Stimulated activated effector memory CD8-positive, alpha-beta T cell treated with anti-CD3 and anti-CD28 coated beads, Interleukin-12 subunit alpha, Interleukin-12 subunit beta, amount 100 ng/mL, for 72 hours (primary cell): Measurements from ENCODE around the gene ADNP.

Experiments used
- ATAC-seq: fragments of 150-1000 bp; cut with Tn5 transposase; 2 replicates; pipeline ENCODE4 v1.10.0; 2021
- DNase-seq, 2 donors: peaks; one replicate each; pipeline ENCODE4 v3.0.0; 2021 to 2022; ENCODE audit warnings: low spot score in 2 of 2
- H3K27ac Mint-ChIP-seq: one replicate; pipeline ENCODE4 v1.8.0; 2022; ENCODE audit warnings: mild to moderate bottlenecking, mixed read lengths
- H3K36me3 Mint-ChIP-seq: one replicate; pipeline ENCODE4 v1.8.0; 2022; ENCODE audit warnings: mild to moderate bottlenecking, mixed read lengths
- H3K4me1 Mint-ChIP-seq: one replicate; pipeline ENCODE4 v1.8.0; 2022; ENCODE audit warnings: mixed read lengths
- H3K4me3 Mint-ChIP-seq: one replicate; pipeline ENCODE4 v1.8.0; 2022; ENCODE audit warnings: mild to moderate bottlenecking, mixed read lengths
- H3K9me3 Mint-ChIP-seq: one replicate; pipeline ENCODE4 v1.8.0; 2022; ENCODE audit warnings: mixed read lengths

ADNP gene

GRCh38 chr20:50953821-50954220 lies 22.6 kb upstream of the ADNP start:
- Mint-ChIP-seq H3K4me1 (peaks cover 29% of the 10 kb centered on the region), H3K27ac (no peak overlapping the region), H3K9me3 (no peaks in the 10 kb centered on the region), H3K36me3 (peaks cover 97% of the 10 kb centered on the region), H3K4me3 (no peak overlapping the region)
- ATAC-seq = peak; percentile 27
- peak in 1 of 2 donors; percentile 2 for DNase-seq

- H3K4me1 Mint-ChIP-seq = peaks cover 27% of the 10 kb centered on the region
- no peak overlapping the region for H3K27ac Mint-ChIP-seq
- peaks cover 100% of the 10 kb centered on the region for H3K36me3 Mint-ChIP-seq
- DNase-seq (no peak), ATAC-seq (peak; percentile 42)
- no peak overlapping the region for H3K4me3 Mint-ChIP-seq
- no peaks in the 10 kb centered on the region for H3K9me3 Mint-ChIP-seq
Observed at GRCh38 chr20:50953196-50953595, 22.0 kb upstream of the ADNP start.

GRCh38 chr20:50948132-50948785 lies 17.0 kb upstream of the ADNP start:
- peak overlapping the region; percentile 78 for H3K27ac Mint-ChIP-seq
- DNase-seq (peak in 1 of 2 donors; percentile 8), ATAC-seq (no peak)
- H3K4me1 Mint-ChIP-seq = no peaks in the 10 kb centered on the region
- H3K4me3 Mint-ChIP-seq = no peak overlapping the region
- no peaks in the 10 kb centered on the region for H3K9me3 Mint-ChIP-seq
- H3K36me3 Mint-ChIP-seq = peaks cover 100% of the 10 kb centered on the region

- Mint-ChIP-seq H3K27ac (no peak overlapping the region), H3K4me1 (no peaks in the 10 kb centered on the region), H3K4me3 (no peak overlapping the region), H3K36me3 (peaks cover 100% of the 10 kb centered on the region), H3K9me3 (no peaks in the 10 kb centered on the region)
- ATAC-seq = no peak
- no peak for DNase-seq
Observed at GRCh38 chr20:50943069-50943468, 11.8 kb upstream of the ADNP start.

GRCh38 chr20:50933589-50933988 lies 2.4 kb upstream of the ADNP start:
- no peak overlapping the region for H3K4me3 Mint-ChIP-seq
- H3K4me1 Mint-ChIP-seq = peaks cover 15% of the 10 kb centered on the region
- H3K27ac Mint-ChIP-seq = no peak overlapping the region

GRCh38 chr20:50932691-50933280 lies 1.5 kb upstream of the ADNP start:
- DNase-seq (no peak), ATAC-seq (no peak)
- peak overlapping the region; percentile 94 for H3K27ac Mint-ChIP-seq
- H3K4me1 Mint-ChIP-seq = peaks cover 20% of the 10 kb centered on the region
- H3K4me3 Mint-ChIP-seq = peak overlapping the region; percentile 90
- H3K9me3 Mint-ChIP-seq = no peaks in the 10 kb centered on the region
- H3K36me3 Mint-ChIP-seq = peaks cover 95% of the 10 kb centered on the region

More at GRCh38 chr20:50933589-50933988, 2.4 kb upstream of the ADNP start:
- Mint-ChIP-seq H3K9me3 (no peaks in the 10 kb centered on the region), H3K36me3 (peaks cover 95% of the 10 kb centered on the region)
- ATAC-seq = no peak
- DNase-seq = no peak

GRCh38 chr20:50932016-50932485 lies 814 bp upstream of the ADNP start:
- Mint-ChIP-seq H3K36me3 (peaks cover 95% of the 10 kb centered on the region), H3K9me3 (no peaks in the 10 kb centered on the region), H3K27ac (peak overlapping the region; percentile 94)

GRCh38 chr20:50930976-50931305 lies 296 bp downstream of the ADNP start:
- DNase-seq (no peak), ATAC-seq (peak; percentile 60)
- no peaks in the 10 kb centered on the region for H3K9me3 Mint-ChIP-seq
- H3K36me3 Mint-ChIP-seq = peaks cover 95% of the 10 kb centered on the region
- peaks cover 30% of the 10 kb centered on the region for H3K4me1 Mint-ChIP-seq
- peak overlapping the region; percentile 90 for H3K4me3 Mint-ChIP-seq
- peak overlapping the region; percentile 94 for H3K27ac Mint-ChIP-seq

More at GRCh38 chr20:50932016-50932485, 814 bp upstream of the ADNP start:
- no peak for ATAC-seq
- peak overlapping the region; percentile 90 for H3K4me3 Mint-ChIP-seq
- DNase-seq = no peak
- peaks cover 27% of the 10 kb centered on the region for H3K4me1 Mint-ChIP-seq

GRCh38 chr20:50930139-50930975 lies 880 bp downstream of the ADNP start:
- no peaks in the 10 kb centered on the region for H3K9me3 Mint-ChIP-seq
- peak overlapping the region; percentile 90 for H3K4me3 Mint-ChIP-seq
- H3K27ac Mint-ChIP-seq = peak overlapping the region; percentile 94
- H3K36me3 Mint-ChIP-seq = peaks cover 95% of the 10 kb centered on the region
- peaks cover 36% of the 10 kb centered on the region for H3K4me1 Mint-ChIP-seq
- peak; percentile 6 for ATAC-seq
- DNase-seq = peak in 1 of 2 donors; percentile 72

- Mint-ChIP-seq H3K9me3 (no peaks in the 10 kb centered on the region), H3K27ac (peak overlapping the region; percentile 94), H3K4me3 (peak overlapping the region; percentile 90), H3K4me1 (peaks cover 43% of the 10 kb centered on the region), H3K36me3 (peaks cover 95% of the 10 kb centered on the region)
- ATAC-seq (peak; percentile 84), DNase-seq (peak; percentile 85 to 96)
Observed at GRCh38 chr20:50929299-50930138, 1.7 kb downstream of the ADNP start.

- H3K27ac Mint-ChIP-seq = no peak overlapping the region
- ATAC-seq (no peak), DNase-seq (no peak)
- H3K4me1 Mint-ChIP-seq = peaks cover 43% of the 10 kb centered on the region
- peak overlapping the region; percentile 90 for H3K4me3 Mint-ChIP-seq
- peaks cover 95% of the 10 kb centered on the region for H3K36me3 Mint-ChIP-seq
- H3K9me3 Mint-ChIP-seq = no peaks in the 10 kb centered on the region
Observed at GRCh38 chr20:50928469-50928868, 2.8 kb downstream of the ADNP start.

GRCh38 chr20:50926530-50926929 lies 4.7 kb downstream of the ADNP start:
- ATAC-seq (no peak), DNase-seq (no peak)
- peak overlapping the region; percentile 34 for H3K27ac Mint-ChIP-seq
- H3K9me3 Mint-ChIP-seq = no peaks in the 10 kb centered on the region
- no peak overlapping the region for H3K4me3 Mint-ChIP-seq
- peaks cover 51% of the 10 kb centered on the region for H3K4me1 Mint-ChIP-seq
- H3K36me3 Mint-ChIP-seq = peaks cover 93% of the 10 kb centered on the region

- H3K4me3 Mint-ChIP-seq = no peak overlapping the region
- H3K27ac Mint-ChIP-seq = no peak overlapping the region
- no peaks in the 10 kb centered on the region for H3K9me3 Mint-ChIP-seq
- ATAC-seq (peak; percentile 50), DNase-seq (no peak)
- H3K36me3 Mint-ChIP-seq = peaks cover 96% of the 10 kb centered on the region
- H3K4me1 Mint-ChIP-seq = peaks cover 63% of the 10 kb centered on the region
Observed at GRCh38 chr20:50924261-50924920, 6.8 kb downstream of the ADNP start.

GRCh38 chr20:50921803-50922501 lies 9.3 kb downstream of the ADNP start:
- no peak overlapping the region for H3K4me3 Mint-ChIP-seq
- peak overlapping the region; percentile 74 for H3K27ac Mint-ChIP-seq
- H3K4me1 Mint-ChIP-seq = peaks cover 57% of the 10 kb centered on the region
- ATAC-seq (no peak), DNase-seq (no peak)
- H3K36me3 Mint-ChIP-seq = peaks cover 89% of the 10 kb centered on the region
- no peaks in the 10 kb centered on the region for H3K9me3 Mint-ChIP-seq
